ENCODE results near the gene DGCR6L.

The DGCR6L gene

GRCh38 chr22:20267441-20268278, 52.2 kb downstream of the DGCR6L start:
- TF ChIP-seq SIN3A (IDR thresholded peaks at IDR 0.05; ENCODE audit: borderline replicate concordance, insufficient read depth, low read length) (no peak), REST (IDR thresholded peaks at IDR 0.05; ENCODE audit: insufficient read depth in 1 of 2, low read depth in 2 of 2, low read length in 2 of 2) (no peak)

- TF ChIP-seq SIN3A (IDR thresholded peaks at IDR 0.05; ENCODE audit: borderline replicate concordance, insufficient read depth, low read length) (no peak), TAF1 (IDR thresholded peaks at IDR 0.05; ENCODE audit: borderline replicate concordance, insufficient read depth, low read length) (no peak), POLR2AphosphoS5 (IDR thresholded peaks at IDR 0.05; ENCODE audit: low read depth, low read length) (no peak), FOXP2 (optimal IDR thresholded peaks at IDR 0.05; ENCODE audit: borderline replicate concordance, extremely low read depth, extremely low read length, insufficient read depth) (no peak), REST (IDR thresholded peaks at IDR 0.05; ENCODE audit: insufficient read depth in 1 of 2, low read depth in 2 of 2, low read length in 2 of 2) (no peak)
Measured at GRCh38 chr22:20264614-20265452, 55.0 kb downstream of the DGCR6L start.
